HepG2 (cell line): Measurements from ENCODE around the gene ATP23. TPM values are rescaled to one million over a fixed set of nuclear protein-coding genes. Genes with fewer than 3 reads are reported as not detected.

Experiments used
- ATAC-seq: fragments of 200-7000 bp; cut with Tn5 transposase; 3 replicates; pipeline ENCODE4 v1.9.1; 2020; ENCODE audit warnings: mild to moderate bottlenecking, moderate library complexity
- BruUV-seq: library from RNA; stranded (reverse); fragments of 400-500 nt; replicated peaks from 2 replicates; lab custom pipeline; 2021; lab: Mats Ljungman, UMichigan
- CTCF ChIA-PET: fragments of 300-600 bp; formaldehyde crosslinking; extraction: SDS; loops from one replicate; lab custom pipeline; 2021; ENCODE audit warnings: low total read pairs, inconsistent platforms, low intra/inter-chr PET ratio; lab: Yijun Ruan, JAX
- POLR2A ChIA-PET: fragments of 350-600 bp; sonication (Branson Sonifier 250); formaldehyde crosslinking; loops from one replicate; lab custom pipeline; 2020; ENCODE audit warnings: antibody characterized with exemption, inconsistent platforms; lab: Yijun Ruan, JAX
- DNase-seq: peaks from one replicate; pipeline ENCODE4 v3.0.0-alpha.2; 2015; ENCODE audit warnings: low spot score
- FAIRE-seq: peaks from 3 replicates; lab custom pipeline; 2011; peaks lifted over from hg19 to GRCh38; lab: Jason Lieb, UNC
- H2AFZ ChIP-seq: one replicate; pipeline ENCODE4 v1.6.1; 2011; ENCODE audit warnings: low read length, inconsistent platforms
- H3K27ac ChIP-seq: fragments of 300-600 bp; 3 replicates; pipeline ENCODE4 v1.8.0; 2011; ENCODE audit warnings: mixed run types, mild to moderate bottlenecking, mixed read lengths, low read length, inconsistent platforms; ENCODE audit not compliant: insufficient read depth; ENCODE audit errors: extremely low read length
- H3K27me3 ChIP-seq, 2 experiments: fragments of 200-600 bp in 1 of 2; 2 replicates in 1 of 2; 3 replicates in 1 of 2; pipeline versions ENCODE4 v1.6.0 to v1.8.0; 2011; ENCODE audit warnings: low read length in 2 of 2, mild to moderate bottlenecking in 2 of 2, moderate library complexity in 2 of 2, inconsistent platforms in 1 of 2; ENCODE audit not compliant: insufficient read depth in 2 of 2, control insufficient read depth in 1 of 2
- H3K36me3 ChIP-seq, 2 experiments: fragments of 200-600 bp in 1 of 2; replicated peaks in 1 of 2; 2 replicates in 1 of 2; 3 replicates in 1 of 2; pipeline versions ENCODE4 v1.5.1 to v1.8.0; 2011; ENCODE audit warnings: low read length in 2 of 2, inconsistent platforms in 1 of 2; ENCODE audit not compliant: insufficient read depth in 2 of 2, control insufficient read depth in 1 of 2
- H3K4me1 ChIP-seq: 2 replicates; pipeline ENCODE4 v1.5.1; 2012; ENCODE audit warnings: low read length, inconsistent platforms; ENCODE audit not compliant: insufficient read depth
- H3K4me2 ChIP-seq: 2 replicates; pipeline ENCODE4 v1.6.0; 2011; ENCODE audit warnings: low read depth, low read length, inconsistent platforms
- H3K4me3 ChIP-seq, 3 experiments: fragments of 200-600 bp in 1 of 3; sonication (generic), shearing (Covaris generic) in 1 of 3; replicated peaks in 1 of 3; 2 replicates each; pipeline ENCODE4 v1.5.1; 2011 to 2016; ENCODE audit warnings: low read length in 3 of 3, inconsistent platforms in 2 of 3, low read depth in 2 of 3, mild to moderate bottlenecking in 2 of 3, control low read depth in 1 of 3, mixed read lengths in 1 of 3; ENCODE audit not compliant: insufficient read depth in 1 of 3
- H3K79me2 ChIP-seq: one replicate; pipeline ENCODE4 v1.6.1; 2011; ENCODE audit warnings: low read length, inconsistent platforms; ENCODE audit not compliant: insufficient read depth
- H3K9ac ChIP-seq: 2 replicates; pipeline ENCODE4 v1.6.0; 2011; ENCODE audit warnings: mild to moderate bottlenecking, low read depth, low read length, inconsistent platforms; ENCODE audit not compliant: insufficient read depth
- H3K9me3 ChIP-seq: 2 replicates; pipeline ENCODE4 v1.5.1; 2012; ENCODE audit warnings: mild to moderate bottlenecking, low read length
- H4K20me1 ChIP-seq: 2 replicates; pipeline ENCODE4 v1.6.0; 2011; ENCODE audit warnings: inconsistent platforms, mild to moderate bottlenecking, low read length, moderate library complexity; ENCODE audit not compliant: insufficient read depth
- ATF7 ChIP-seq, 2 experiments: fragments of 450-650 bp in 1 of 2; sonication (generic) in 1 of 2; formaldehyde crosslinking in 1 of 2; IDR thresholded peaks; 2 replicates each; pipeline versions ENCODE4 v1.4.0 to v1.6.1; 2016 to 2020; ENCODE audit warnings: antibody characterized with exemption in 1 of 2, mild to moderate bottlenecking in 1 of 2, missing genetic modification reagents in 1 of 2
- GRHL1 ChIP-seq: sonication (generic); formaldehyde crosslinking; conservative IDR thresholded peaks from 2 replicates; pipeline ENCODE4 v1.8.0; 2022; ENCODE audit warnings: missing genetic modification reagents
- HNRNPL ChIP-seq: fragments of 200-400 bp; formaldehyde crosslinking; IDR thresholded peaks from 2 replicates; pipeline ENCODE4 v1.6.1; 2017; ENCODE audit warnings: mild to moderate bottlenecking, low read depth, low read length
- KAT7 ChIP-seq: IDR thresholded peaks from 2 replicates; pipeline ENCODE4 v1.6.1; 2018; ENCODE audit warnings: borderline replicate concordance, missing compliant biosample characterization
- KLF9 ChIP-seq: IDR thresholded peaks from 2 replicates; pipeline ENCODE4 v1.6.1; 2016; ENCODE audit warnings: low read depth
- MATR3 ChIP-seq: sonication (generic); formaldehyde crosslinking; IDR thresholded peaks from 2 replicates; pipeline ENCODE4 v1.4.0; 2020; ENCODE audit warnings: missing genetic modification reagents
- MED13 ChIP-seq: sonication (generic); formaldehyde crosslinking; IDR thresholded peaks from 2 replicates; pipeline ENCODE4 v1.5.0; 2020; ENCODE audit warnings: missing genetic modification reagents
- NFKB2 ChIP-seq: sonication (generic); formaldehyde crosslinking; IDR thresholded peaks from 2 replicates; pipeline ENCODE4 v1.4.0; 2020; ENCODE audit warnings: missing genetic modification reagents, borderline replicate concordance
- REXO4 ChIP-seq: sonication (generic); formaldehyde crosslinking; IDR thresholded peaks from 2 replicates; pipeline ENCODE4 v1.8.0; 2022; ENCODE audit warnings: missing genetic modification reagents, mild to moderate bottlenecking, borderline replicate concordance
- SNAPC2 ChIP-seq: sonication (generic); formaldehyde crosslinking; IDR thresholded peaks from 2 replicates; pipeline ENCODE4 v1.8.1; 2022; ENCODE audit warnings: mild to moderate bottlenecking, missing genetic modification reagents
- SOX5 ChIP-seq: IDR thresholded peaks from 2 replicates; pipeline ENCODE4 v1.6.1; 2016; ENCODE audit warnings: borderline replicate concordance
- ZNF44 ChIP-seq: sonication (generic); formaldehyde crosslinking; IDR thresholded peaks from 2 replicates; pipeline ENCODE4 v1.5.1; 2020; ENCODE audit warnings: mild to moderate bottlenecking, missing genetic modification reagents
- ZNF749 ChIP-seq: sonication (generic); formaldehyde crosslinking; IDR thresholded peaks from 2 replicates; pipeline ENCODE4 v1.8.0; 2022; ENCODE audit warnings: mild to moderate bottlenecking, missing genetic modification reagents, moderate library complexity, borderline replicate concordance
- WGBS: methylation state at CpG from one replicate; pipeline ENCODE4 v1.1.6; 2017; ENCODE audit warnings: low lambda C conversion rate; 5-methylcytosine and 5-hydroxymethylcytosine counted together
- in situ Hi-C: cut with HindIII; loops from 2 replicates; pipeline ENCODE4 v1.10.0; 2017; ENCODE audit warnings: low pct_unique_long_range_greater_than_20kb; ENCODE audit not compliant: extremely low pct_ligation_motif_present
- intact Hi-C: fragments of 100-400 bp; cut with micrococcal nuclease; formaldehyde crosslinking; loops from one replicate; pipeline ENCODE4 v1.10.0; 2022; ENCODE audit not compliant: unreplicated experiment
- polyA plus RNA-seq, 8 experiments: library from polyadenylated mRNA; depleted of rRNA in 3 of 8; stranded (reverse) in 7 of 8; unstranded in 1 of 8; fragments of >200 nt; fragmentation: Illumina TruSeq in 4 of 8; extraction: Trizol in 4 of 8; gene quantifications; 2 replicates each; pipeline versions ENCODE4 v1.2.1 to v1.2.3, GENCODE V29; 2011 to 2016; ENCODE audit warnings: low read depth in 4 of 8, missing spikeins in 1 of 8, mixed read lengths in 1 of 8; ENCODE audit not compliant: insufficient read depth in 1 of 8
- total RNA-seq, 5 experiments: library from RNA; depleted of rRNA; stranded (reverse); fragments of >200 nt; fragmentation: Illumina TruSeq; extraction: Trizol; gene quantifications; 2 replicates each; pipeline ENCODE4 v1.2.3, GENCODE V29; 2016; ENCODE audit warnings: low read depth in 1 of 5

Gene ATP23
- total and polyA plus RNA-seq, 2 of the 13 experiments (the other 11 are each of a cell fraction or from before 2014, with no cell fraction given) = 12.1 to 14.7 TPM

- TF ChIP-seq ZNF749 (CRISPR knock-in tag) = no peak
- no TSS peak for BruUV-seq
- CTCF ChIA-PET = no interaction called here
- Histone ChIP-seq H3K36me3 (no peaks in the 10 kb centered on the region), H3K4me2 (no peak overlapping the region), H2AFZ (no peak overlapping the region), H3K27ac (no peak overlapping the region), H3K9ac (no peak overlapping the region), H3K27me3 (no peaks in the 10 kb centered on the region; a peak in 1 of 5 replicates), H3K4me3 (no peak overlapping the region), H3K79me2 (no peaks in the 10 kb centered on the region), H3K4me1 (no peaks in the 10 kb centered on the region), H4K20me1 (no peaks in the 10 kb centered on the region), H3K9me3 (no peaks in the 10 kb centered on the region)
- DNase-seq (no peak), FAIRE-seq (no peak), ATAC-seq (no peak)
- intact Hi-C loops = no loop called here
- POLR2A ChIA-PET = no interaction called here
- WGBS = 62% methylated on average over 4 of the region's 4 CpGs
- in situ Hi-C loops = no loop called here
Measured at GRCh38 chr12:57929092-57929830, 12.1 kb upstream of the ATP23 start.

GRCh38 chr12:57934819-57935218 lies 6.5 kb upstream of the ATP23 start:
- intact Hi-C loops (no loop called here), in situ Hi-C loops (no loop called here)
- WGBS = 90% methylated on average over 4 of the region's 4 CpGs
- TF ChIP-seq HNRNPL (no peak), SOX5 (CRISPR knock-in tag) (no peak), GRHL1 (CRISPR knock-in tag) (no peak), KAT7 (CRISPR knock-in tag) (no peak), KLF9 (no peak), ZNF44 (CRISPR knock-in tag) (no peak), ATF7 (IDR thresholded peaks at IDR 0.05) (no peak), ATF7 (CRISPR knock-in tag; IDR thresholded peaks at IDR 0.05) (no peak), MED13 (no peak), SNAPC2 (no peak), MATR3 (no peak), REXO4 (no peak), NFKB2 (no peak)
- no peak overlapping the region for H2AFZ ChIP-seq
- H3K4me2 ChIP-seq = no peak overlapping the region
- peaks cover 18% of the 10 kb centered on the region for H3K4me1 ChIP-seq
- H3K4me3 ChIP-seq = no peak overlapping the region
- ChIA-PET CTCF (no interaction called here), POLR2A (interaction anchor here (1.5 kb wide), 1 partner anchor 163 kb away, joined by 3 read pairs; the partner anchor contains the start of genes EEF1AKMT3 and METTL1)
- H3K36me3 ChIP-seq = no peaks in the 10 kb centered on the region
- no peaks in the 10 kb centered on the region for H3K9me3 ChIP-seq
- no peak overlapping the region for H3K27ac ChIP-seq
- H3K79me2 ChIP-seq = no peaks in the 10 kb centered on the region
- no peaks in the 10 kb centered on the region for H4K20me1 ChIP-seq
- no peaks in the 10 kb centered on the region for H3K27me3 ChIP-seq
- no peak for FAIRE-seq
- no TSS peak for BruUV-seq
- H3K9ac ChIP-seq = no peak overlapping the region
- no peak for DNase-seq
- no peak for ATAC-seq
